Measurements from ENCODE around the gene RNF44.

- no peak for TF ChIP-seq EP300 (IDR thresholded peaks at IDR 0.05)
- no peak for TF ChIP-seq POLR2A (IDR thresholded peaks at IDR 0.05; ENCODE audit: low read depth)
- no peak for TF ChIP-seq CTCF (IDR thresholded peaks at IDR 0.05)
- no peak for TF ChIP-seq POLR2AphosphoS5 (IDR thresholded peaks at IDR 0.05)
Observed at GRCh38 chr5:176542135-176542595, 5.0 kb upstream of the RNF44 start.
